ENCODE data around the gene FBXL17.
A peak's percentile ranks its signal among the peaks of the same experiment; 100 is the strongest.

FBXL17 gene

GRCh38 chr5:107982703-107983425, 399.0 kb downstream of the FBXL17 start:
- DNase-seq, result no peak

GRCh38 chr5:107980923-107981692, 400.8 kb downstream of the FBXL17 start:
- no peak for DNase-seq

DNA sequence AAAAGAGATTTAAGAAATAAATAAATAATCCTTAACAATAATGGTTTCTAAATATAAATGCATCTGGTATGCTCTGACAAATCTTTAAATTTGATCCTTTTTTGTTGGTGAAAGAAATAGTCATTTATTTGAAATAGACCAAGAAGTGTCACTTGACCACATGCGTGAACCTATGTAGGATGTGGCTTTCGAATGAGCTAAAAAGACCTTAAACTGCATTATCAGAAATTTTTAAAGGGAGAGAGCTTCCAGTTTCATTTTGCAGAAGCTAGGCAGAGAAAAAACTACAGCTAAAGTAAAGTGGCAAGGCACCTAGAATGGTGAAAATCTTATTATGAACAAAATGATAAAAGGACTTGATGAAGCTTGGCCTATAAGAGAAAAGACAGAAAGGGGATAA, 402.0 kb downstream of the FBXL17 start:
- DNase-seq, result no peak

DNA sequence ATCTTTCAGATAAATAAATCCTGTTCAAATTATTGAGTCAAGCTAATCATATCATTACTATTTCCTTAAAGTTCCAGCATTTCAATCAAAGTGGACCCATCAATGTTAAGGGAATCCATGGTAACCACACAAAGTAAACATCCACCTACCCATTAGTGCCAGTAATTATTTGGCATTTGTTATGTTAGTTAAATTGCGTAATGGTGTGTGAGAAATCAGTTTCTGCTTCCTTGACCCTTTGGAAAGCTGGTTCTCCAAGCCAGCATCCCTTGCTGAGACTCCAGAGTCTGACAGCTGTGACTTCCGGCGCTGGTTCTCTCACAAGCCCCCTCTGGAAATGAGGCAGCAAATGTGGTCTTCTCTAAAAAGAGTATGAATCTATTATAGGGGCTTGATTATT, 402.6 kb downstream of the FBXL17 start:
- DNase-seq, result no peak

- DNase-seq, result no peak
Observed at GRCh38 chr5:107977550-107978071, 404.3 kb downstream of the FBXL17 start.

- DNase-seq, result no peak
Observed at GRCh38 chr5:107975568-107975967, 406.3 kb downstream of the FBXL17 start.

DNA sequence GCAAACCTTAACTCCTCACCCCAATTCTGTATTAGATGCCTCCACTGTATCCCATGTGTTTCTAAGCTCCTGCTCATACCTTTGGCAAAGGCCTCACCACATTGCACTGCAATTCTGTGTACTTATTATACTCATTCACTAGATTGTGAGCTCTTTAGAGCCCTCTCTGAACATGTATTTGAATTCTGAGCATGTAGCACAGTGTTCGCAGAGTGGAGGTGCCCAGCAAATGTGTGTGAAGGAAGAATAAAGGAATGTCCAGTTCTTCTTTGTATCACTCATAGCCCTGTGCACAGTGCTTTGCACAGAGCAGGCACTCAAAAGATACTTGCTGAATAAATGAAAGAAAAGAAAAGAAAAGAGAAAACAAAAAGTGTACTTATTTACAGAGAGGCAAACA, 410.1 kb downstream of the FBXL17 start:
- DNase-seq, result no peak

DNA sequence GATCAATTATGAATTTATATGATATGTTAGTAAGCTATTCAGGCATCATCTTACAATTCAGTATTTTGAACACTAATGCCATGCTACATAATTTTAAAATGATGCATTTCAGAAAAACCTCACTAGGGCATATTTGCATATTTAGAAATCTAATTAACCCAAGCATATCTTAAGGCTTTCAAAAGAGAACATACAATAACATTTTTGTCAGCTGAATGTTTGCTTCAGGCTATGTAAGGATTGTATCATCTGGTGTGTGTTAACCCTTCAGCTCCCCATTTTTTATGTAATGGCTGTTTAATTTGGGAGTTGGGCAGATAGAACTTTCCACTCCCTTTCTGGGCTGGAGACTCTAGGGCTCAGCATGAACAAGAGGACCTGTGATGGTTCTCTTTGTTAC, 412.1 kb downstream of the FBXL17 start:
- DNase-seq, result no peak

DNA sequence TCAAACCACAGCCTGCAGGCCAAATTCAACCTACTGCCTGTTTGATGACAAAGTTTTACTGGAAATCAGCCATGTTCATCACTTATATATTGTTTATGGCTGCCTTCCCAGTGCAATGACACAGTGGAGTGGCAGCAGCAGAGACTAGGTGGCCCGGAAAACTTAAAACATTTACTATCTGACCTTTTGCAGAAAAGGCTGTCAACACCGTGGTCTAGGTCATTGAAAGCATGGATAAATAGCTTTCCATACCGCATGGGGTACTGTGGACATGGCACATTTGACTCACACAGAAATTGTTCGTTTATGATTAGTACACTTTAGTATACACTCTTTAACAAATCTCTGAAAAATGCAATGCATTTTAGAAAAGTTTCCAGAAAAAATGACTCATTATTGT, 412.9 kb downstream of the FBXL17 start:
- DNase-seq, result no peak

DNA sequence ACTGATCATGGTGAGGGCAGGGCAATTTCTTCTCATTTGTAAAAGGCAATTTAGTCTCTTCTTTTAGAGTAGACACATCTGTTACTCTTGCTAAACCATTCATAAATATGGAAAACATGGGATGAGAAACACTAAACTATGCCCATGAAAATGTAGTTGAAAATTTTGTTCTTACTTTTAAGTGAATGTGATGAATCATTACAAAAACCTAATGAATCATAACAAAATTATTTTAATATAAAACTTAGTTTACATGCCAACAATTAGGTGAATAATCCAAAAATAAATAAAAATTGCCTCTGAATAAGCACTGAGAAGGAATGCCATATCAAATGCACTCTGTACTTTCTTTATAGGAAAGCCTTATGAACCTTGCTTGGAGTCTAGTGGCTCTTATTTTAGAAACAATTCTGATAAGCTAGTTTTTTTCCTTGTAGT, 413.5 kb downstream of the FBXL17 start:
- DNase-seq, result no peak

- no peak for DNase-seq
Observed at GRCh38 chr5:107966201-107966600, 415.7 kb downstream of the FBXL17 start.

GRCh38 chr5:107964722-107965121, 417.2 kb downstream of the FBXL17 start:
- DNase-seq, result no peak

DNA sequence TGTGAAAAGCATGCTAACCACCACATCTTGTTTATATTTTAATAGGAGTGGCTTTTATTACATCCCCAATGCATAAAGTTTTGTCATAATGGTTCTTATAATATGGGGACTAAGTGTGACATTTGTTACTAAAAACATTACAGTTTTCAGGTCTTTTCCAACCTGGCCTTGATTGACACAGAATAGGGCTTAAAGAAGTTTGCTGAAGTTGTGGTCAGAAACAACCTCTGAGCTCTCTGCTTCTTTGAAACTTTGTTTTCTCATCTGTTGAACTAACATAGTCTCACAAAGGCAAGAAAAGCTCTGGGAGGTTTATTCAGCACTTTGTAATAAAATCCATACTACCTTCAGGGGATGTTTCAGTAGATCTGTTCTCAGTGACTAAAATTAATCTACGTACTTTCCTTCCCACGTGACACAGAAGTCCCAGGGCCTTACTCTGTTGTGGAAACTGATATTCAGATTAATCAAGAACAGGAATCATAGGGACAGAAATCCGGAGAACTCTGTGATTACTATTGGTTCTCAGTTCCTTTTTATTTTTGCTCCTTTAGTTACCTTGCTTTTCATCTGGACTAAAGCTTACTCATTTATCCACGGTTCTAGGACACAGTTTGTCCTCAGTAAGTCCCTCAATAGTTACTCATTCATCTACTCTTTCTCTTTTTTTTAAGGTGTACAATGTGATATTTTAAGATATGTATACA, 422.2 kb downstream of the FBXL17 start:
- DNase-seq, result no peak

DNA sequence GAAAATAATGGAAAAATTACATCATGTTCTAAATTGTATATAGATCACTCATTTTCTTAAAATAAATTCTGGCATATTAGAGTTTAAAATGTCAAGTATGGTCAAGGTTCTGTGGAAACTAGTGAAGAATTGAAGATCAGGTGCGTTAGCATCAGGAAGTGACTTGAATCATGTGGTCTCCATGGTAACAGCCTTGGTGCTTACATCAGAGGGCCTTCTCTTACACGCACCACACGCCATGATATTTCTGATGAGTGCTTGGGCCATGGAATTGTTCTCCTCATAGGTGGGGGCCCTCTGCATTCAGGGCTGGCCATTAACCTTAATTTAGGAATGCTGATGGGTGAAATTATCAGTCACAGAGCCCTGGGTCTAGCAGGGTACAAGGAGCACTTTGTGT, 423.0 kb downstream of the FBXL17 start:
- no peak for DNase-seq

- no peak for DNase-seq
Observed at GRCh38 chr5:107958432-107958831, 423.5 kb downstream of the FBXL17 start.

- DNase-seq, result no peak
Observed at GRCh38 chr5:107957051-107957450, 424.8 kb downstream of the FBXL17 start.

GRCh38 chr5:107955321-107955720, 426.6 kb downstream of the FBXL17 start:
- no peak for DNase-seq

GRCh38 chr5:107954254-107954653, 427.6 kb downstream of the FBXL17 start:
- DNase-seq, result no peak

GRCh38 chr5:107952450-107952849, 429.4 kb downstream of the FBXL17 start:
- no peak for DNase-seq

GRCh38 chr5:107951309-107951708, 430.6 kb downstream of the FBXL17 start:
- no peak for DNase-seq

GRCh38 chr5:107950776-107951175, 431.1 kb downstream of the FBXL17 start:
- no peak for DNase-seq

GRCh38 chr5:107949688-107950341, 432.1 kb downstream of the FBXL17 start:
- DNase-seq, result no peak

DNA sequence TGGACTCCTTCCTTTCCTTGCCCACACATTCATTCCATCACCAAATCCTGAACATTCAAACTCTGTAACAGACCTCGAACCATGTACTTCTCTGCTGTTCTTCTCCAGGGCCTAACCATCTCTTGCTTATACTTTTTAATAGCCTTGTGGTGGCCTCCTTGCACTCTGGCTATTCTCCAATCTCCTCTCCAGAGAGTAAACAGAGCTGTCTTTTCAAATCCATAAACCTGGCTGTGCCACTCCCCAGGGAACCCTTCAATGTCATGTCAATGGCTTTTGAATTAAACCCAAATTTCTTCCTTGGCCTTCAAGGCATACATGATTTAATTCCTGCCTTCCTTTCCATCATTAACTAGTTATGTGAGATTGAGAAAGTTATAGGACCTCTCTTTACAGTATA, 433.5 kb downstream of the FBXL17 start:
- DNase-seq, result peak; percentile 12 to 71

All from NCI-H187 (cell line).